Ovary (tissue), 3 donors: ENCODE results near the gene C15orf62.

ENCODE experiments used
- EP300 ChIP-seq: sonication (generic); formaldehyde crosslinking; IDR thresholded peaks from one replicate; pipeline ENCODE4 v1.6.1; 2017; ENCODE audit warnings: antibody characterized with exemption
- POLR2A ChIP-seq: fragments of 450-650 bp; IDR thresholded peaks from one replicate; pipeline ENCODE4 v1.6.1; 2017; ENCODE audit warnings: antibody characterized with exemption, mild to moderate bottlenecking, moderate library complexity
- TF ChIP-seq, protein P1 (sequence below), 3 donors: fragments of 450-650 bp in 2 of 3; fragments of 200-600 bp in 1 of 3; IDR thresholded peaks; one replicate each; pipeline versions ENCODE4 v1.5.1 to v1.8.0; 2016 to 2022; ENCODE audit warnings: antibody characterized with exemption in 3 of 3, mild to moderate bottlenecking in 1 of 3
- donor health status: DM: no; HTN: no; CAD: no.

GRCh38 chr15:40737048-40737447 is 32.7 kb upstream of the C15orf62 start:
- TF ChIP-seq POLR2A, result no peak
- TF ChIP-seq, protein P1, sequence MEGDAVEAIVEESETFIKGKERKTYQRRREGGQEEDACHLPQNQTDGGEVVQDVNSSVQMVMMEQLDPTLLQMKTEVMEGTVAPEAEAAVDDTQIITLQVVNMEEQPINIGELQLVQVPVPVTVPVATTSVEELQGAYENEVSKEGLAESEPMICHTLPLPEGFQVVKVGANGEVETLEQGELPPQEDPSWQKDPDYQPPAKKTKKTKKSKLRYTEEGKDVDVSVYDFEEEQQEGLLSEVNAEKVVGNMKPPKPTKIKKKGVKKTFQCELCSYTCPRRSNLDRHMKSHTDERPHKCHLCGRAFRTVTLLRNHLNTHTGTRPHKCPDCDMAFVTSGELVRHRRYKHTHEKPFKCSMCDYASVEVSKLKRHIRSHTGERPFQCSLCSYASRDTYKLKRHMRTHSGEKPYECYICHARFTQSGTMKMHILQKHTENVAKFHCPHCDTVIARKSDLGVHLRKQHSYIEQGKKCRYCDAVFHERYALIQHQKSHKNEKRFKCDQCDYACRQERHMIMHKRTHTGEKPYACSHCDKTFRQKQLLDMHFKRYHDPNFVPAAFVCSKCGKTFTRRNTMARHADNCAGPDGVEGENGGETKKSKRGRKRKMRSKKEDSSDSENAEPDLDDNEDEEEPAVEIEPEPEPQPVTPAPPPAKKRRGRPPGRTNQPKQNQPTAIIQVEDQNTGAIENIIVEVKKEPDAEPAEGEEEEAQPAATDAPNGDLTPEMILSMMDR (IDR thresholded peaks at IDR 0.05), result no peak
- no peak for TF ChIP-seq EP300
